Measurements from ENCODE around the gene PRL. TPM values are rescaled to one million over a fixed set of nuclear protein-coding genes. Genes with fewer than 3 reads are reported as not detected.

The PRL gene
- total RNA-seq, 6 experiments from 2014 or later, result not detected

DNA sequence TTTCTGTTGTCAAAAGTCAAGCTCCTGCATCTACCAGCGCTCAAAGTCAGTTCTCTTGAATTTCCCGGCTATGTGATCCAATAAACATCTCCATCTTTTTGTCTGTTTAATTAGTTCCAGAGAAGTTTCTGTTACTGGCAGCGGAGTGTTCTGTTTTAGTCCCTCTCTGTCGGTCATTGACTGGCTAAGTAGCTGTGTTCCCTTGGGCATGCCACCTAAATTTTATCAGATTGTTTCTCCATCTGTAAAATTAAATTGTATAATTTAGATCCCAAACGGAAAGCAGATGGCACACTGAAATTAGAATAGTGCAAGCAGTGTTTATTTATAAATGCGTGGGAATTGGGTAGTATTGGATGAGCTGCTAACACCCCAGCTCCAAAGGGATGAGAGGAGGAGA is 29.7 kb upstream of the PRL start:
- no peaks in the 10 kb centered on the region for H3K9me3 ChIP-seq
- H3K4me3 ChIP-seq, result no peak overlapping the region
- H3K36me3 ChIP-seq, result no peaks in the 10 kb centered on the region
- intact Hi-C loops (cut with DNase I), result loop anchor here in 1 of 2 donors (10.0 kb wide), 1 partner anchor 568 kb away; no protein-coding TSS in a partner anchor
- no peak for ATAC-seq
- no peak overlapping the region for H3K27ac ChIP-seq
- TF ChIP-seq, protein P1, sequence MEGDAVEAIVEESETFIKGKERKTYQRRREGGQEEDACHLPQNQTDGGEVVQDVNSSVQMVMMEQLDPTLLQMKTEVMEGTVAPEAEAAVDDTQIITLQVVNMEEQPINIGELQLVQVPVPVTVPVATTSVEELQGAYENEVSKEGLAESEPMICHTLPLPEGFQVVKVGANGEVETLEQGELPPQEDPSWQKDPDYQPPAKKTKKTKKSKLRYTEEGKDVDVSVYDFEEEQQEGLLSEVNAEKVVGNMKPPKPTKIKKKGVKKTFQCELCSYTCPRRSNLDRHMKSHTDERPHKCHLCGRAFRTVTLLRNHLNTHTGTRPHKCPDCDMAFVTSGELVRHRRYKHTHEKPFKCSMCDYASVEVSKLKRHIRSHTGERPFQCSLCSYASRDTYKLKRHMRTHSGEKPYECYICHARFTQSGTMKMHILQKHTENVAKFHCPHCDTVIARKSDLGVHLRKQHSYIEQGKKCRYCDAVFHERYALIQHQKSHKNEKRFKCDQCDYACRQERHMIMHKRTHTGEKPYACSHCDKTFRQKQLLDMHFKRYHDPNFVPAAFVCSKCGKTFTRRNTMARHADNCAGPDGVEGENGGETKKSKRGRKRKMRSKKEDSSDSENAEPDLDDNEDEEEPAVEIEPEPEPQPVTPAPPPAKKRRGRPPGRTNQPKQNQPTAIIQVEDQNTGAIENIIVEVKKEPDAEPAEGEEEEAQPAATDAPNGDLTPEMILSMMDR (IDR thresholded peaks at IDR 0.05), result no peak
- no peak for TF ChIP-seq POLR2A (IDR thresholded peaks at IDR 0.05)
- no peaks in the 10 kb centered on the region for H3K4me1 ChIP-seq
- DNase-seq, result no peak
- H3K27me3 ChIP-seq, result no peaks in the 10 kb centered on the region
- WGBS (ENCODE audit: insufficient coverage, low coverage, low lambda C conversion rate, missing lambda C conversion rate), result 78% methylated on average over 6 of the region's 6 CpGs

DNA sequence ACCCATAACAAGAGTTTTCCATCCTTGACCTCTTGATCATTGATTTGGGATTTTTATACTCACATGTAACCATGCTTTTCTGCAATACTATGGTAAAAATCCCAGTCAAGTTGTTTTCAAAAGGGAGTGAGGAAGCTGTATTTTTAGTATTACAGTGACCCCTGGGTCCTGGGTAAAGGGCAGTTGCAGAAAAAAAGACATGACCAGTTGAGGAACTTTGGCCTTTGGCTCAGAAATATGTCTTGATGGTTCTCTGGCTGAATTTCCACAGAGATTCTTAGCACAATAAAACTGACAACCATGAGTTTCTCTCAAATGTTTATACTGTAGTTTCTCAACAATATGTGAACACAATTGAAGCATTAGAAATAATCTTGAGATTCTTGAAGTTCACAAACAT is 28.6 kb upstream of the PRL start:
- no peak overlapping the region for H3K27ac ChIP-seq
- intact Hi-C loops (cut with DNase I), result loop anchor here in 1 of 2 donors (10.0 kb wide), 1 partner anchor 569 kb away; no protein-coding TSS in a partner anchor
- no peaks in the 10 kb centered on the region for H3K27me3 ChIP-seq
- H3K4me1 ChIP-seq, result no peaks in the 10 kb centered on the region
- H3K9me3 ChIP-seq, result no peaks in the 10 kb centered on the region
- no peak for DNase-seq
- H3K4me3 ChIP-seq, result no peak overlapping the region
- no peak for ATAC-seq
- no peak for TF ChIP-seq POLR2A (IDR thresholded peaks at IDR 0.05)
- TF ChIP-seq, protein P1 (IDR thresholded peaks at IDR 0.05), result no peak
- no peaks in the 10 kb centered on the region for H3K36me3 ChIP-seq

DNA sequence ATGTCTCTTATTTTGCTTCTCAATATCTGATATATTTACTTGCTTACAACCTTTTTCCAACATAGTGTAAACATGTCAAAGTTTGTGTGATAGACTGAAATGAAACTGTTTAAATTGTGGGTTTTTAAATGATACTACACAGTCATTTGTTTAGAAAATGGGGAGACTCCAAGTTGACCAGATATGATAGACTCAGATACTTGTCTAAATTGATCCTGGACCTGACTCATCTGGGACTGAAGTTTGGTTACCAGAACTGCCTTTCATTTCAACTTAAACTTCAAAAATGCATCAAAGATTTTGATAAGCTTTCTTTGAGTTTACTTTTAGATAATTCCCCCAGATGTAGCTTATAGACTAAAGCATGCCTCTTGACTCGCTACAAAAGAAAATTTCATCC is 27.0 kb upstream of the PRL start:
- H3K27ac ChIP-seq, result no peak overlapping the region
- H3K36me3 ChIP-seq, result no peaks in the 10 kb centered on the region
- ATAC-seq, result no peak

DNA sequence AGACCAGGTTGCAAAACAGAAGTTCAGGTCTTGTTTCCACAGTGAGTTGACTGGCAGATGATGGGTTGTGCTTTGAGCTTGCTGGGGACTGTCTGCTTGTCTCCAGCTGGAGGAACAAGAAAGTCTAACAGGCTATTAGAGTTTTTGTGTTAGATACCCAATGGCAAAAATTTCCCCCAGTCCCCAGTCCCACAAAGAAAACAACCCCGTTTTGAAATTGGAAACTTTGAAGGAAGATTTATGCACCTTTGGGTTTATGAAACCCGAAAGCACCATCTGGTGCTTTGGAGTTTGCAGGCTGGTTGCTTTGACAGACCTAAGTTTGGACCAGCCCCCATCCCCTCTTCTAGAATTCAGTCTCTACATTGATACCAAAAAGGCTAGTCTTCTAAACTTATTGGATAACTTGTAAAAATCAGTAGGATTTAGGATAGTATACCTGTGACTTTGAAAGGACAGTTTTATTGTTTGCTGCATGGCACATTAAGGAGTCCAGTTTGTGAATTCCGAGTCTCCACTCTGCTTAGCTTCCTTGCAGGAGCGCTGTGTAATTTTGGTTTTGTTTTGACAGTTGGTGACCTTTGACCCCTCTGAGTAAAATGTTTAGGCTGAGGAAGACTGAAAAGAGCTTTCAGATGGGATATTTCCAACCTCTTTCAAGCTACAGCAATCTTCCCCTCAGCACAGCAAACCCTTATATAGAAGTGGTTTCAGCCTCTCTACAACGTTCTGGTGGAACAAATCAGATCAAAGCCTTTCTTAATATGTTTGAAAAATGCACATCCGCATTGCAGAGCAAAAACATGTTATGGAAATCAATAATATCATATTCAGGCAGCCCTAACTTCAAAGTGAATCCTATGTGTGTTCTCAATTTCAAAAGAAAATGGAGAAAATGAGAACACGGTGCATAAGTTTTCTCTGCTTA is 25.5 kb upstream of the PRL start:
- Histone ChIP-seq H3K27ac (no peak overlapping the region), H3K36me3 (no peaks in the 10 kb centered on the region), H3K9me3 (no peaks in the 10 kb centered on the region), H3K27me3 (no peaks in the 10 kb centered on the region), H3K4me1 (no peaks in the 10 kb centered on the region), H3K4me3 (no peak overlapping the region)
- TF ChIP-seq, protein P1 (IDR thresholded peaks at IDR 0.05), result no peak
- TF ChIP-seq POLR2A (IDR thresholded peaks at IDR 0.05), result no peak
- no peak for ATAC-seq
- intact Hi-C loops (cut with DNase I), result loop anchor here in 1 of 2 donors (10.0 kb wide), 1 partner anchor 572 kb away; no protein-coding TSS in a partner anchor
- 55% methylated on average over 7 of the region's 7 CpGs for WGBS (ENCODE audit: insufficient coverage, low coverage, low lambda C conversion rate, missing lambda C conversion rate)
- no peak for DNase-seq

More for the DNA sequence above, 27.0 kb upstream of the PRL start:
- H3K27me3 ChIP-seq, result no peaks in the 10 kb centered on the region
- intact Hi-C loops (cut with DNase I), result loop anchor here in 1 of 2 donors (10.0 kb wide), 1 partner anchor 571 kb away; no protein-coding TSS in a partner anchor
- H3K9me3 ChIP-seq, result no peaks in the 10 kb centered on the region
- TF ChIP-seq POLR2A (IDR thresholded peaks at IDR 0.05), result no peak
- TF ChIP-seq, protein P1 (IDR thresholded peaks at IDR 0.05), result no peak
- H3K4me1 ChIP-seq, result no peaks in the 10 kb centered on the region
- DNase-seq, result no peak
- H3K4me3 ChIP-seq, result no peak overlapping the region
- WGBS (ENCODE audit: insufficient coverage, low coverage, low lambda C conversion rate, missing lambda C conversion rate), result 54% methylated on average over 1 of the region's 1 CpG
